Activated naive CD8-positive, alpha-beta T cell treated with anti-CD3 and anti-CD28 coated beads, Interleukin-2, amount 50 U/mL, for 16 hours (primary cell): ENCODE results near the gene GGTLC1.
A peak's percentile ranks its signal among the peaks of the same experiment; 100 is the strongest.
"Not testable (repeated sequence)": the region's sequence is repeated elsewhere in the genome, so short reads cannot be mapped to it uniquely, and the experiment has no call there.

Source experiments
- DNase-seq: peaks from one replicate; pipeline ENCODE4 v3.0.0-alpha.2; 2020; ENCODE audit warnings: low read depth, low spot score

Gene GGTLC1

GRCh38 chr20:23988561-23988960 is at the start of gene GGTLC1:
Gene GGTLC1 (minus strand): TSS chr20:23988779. CDS start chr20:23986611, 2,168 bp downstream.
- no peak for DNase-seq

GRCh38 chr20:24034820-24035219 is 46.2 kb upstream of the GGTLC1 start:
- no peak for DNase-seq

GRCh38 chr20:24033565-24033964 is 45.0 kb upstream of the GGTLC1 start:
- no peak for DNase-seq

GRCh38 chr20:24033151-24033550 is 44.6 kb upstream of the GGTLC1 start:
- no peak for DNase-seq

GRCh38 chr20:24032400-24032898 is 43.9 kb upstream of the GGTLC1 start:
- no peak for DNase-seq

GRCh38 chr20:24027229-24027628 is 38.6 kb upstream of the GGTLC1 start:
- DNase-seq = peak; percentile 22

GRCh38 chr20:24022621-24023180 is 34.1 kb upstream of the GGTLC1 start:
- no peak for DNase-seq

- DNase-seq = no peak
Measured at GRCh38 chr20:24018796-24019195, 30.2 kb upstream of the GGTLC1 start.

GRCh38 chr20:24017458-24017755 is 28.8 kb upstream of the GGTLC1 start:
- DNase-seq = no peak

GRCh38 chr20:24016607-24017457 is 28.3 kb upstream of the GGTLC1 start:
- no peak for DNase-seq

GRCh38 chr20:24013953-24014352 is 25.4 kb upstream of the GGTLC1 start:
- no peak for DNase-seq

- no peak for DNase-seq
Measured at GRCh38 chr20:24011282-24011681, 22.7 kb upstream of the GGTLC1 start.

- no peak for DNase-seq
Measured at GRCh38 chr20:24007758-24008157, 19.2 kb upstream of the GGTLC1 start.

GRCh38 chr20:24007073-24007595 is 18.6 kb upstream of the GGTLC1 start:
- no peak for DNase-seq

GRCh38 chr20:24006626-24007025 is 18.0 kb upstream of the GGTLC1 start:
- DNase-seq = no peak

GRCh38 chr20:24004471-24004870 is 15.9 kb upstream of the GGTLC1 start:
- DNase-seq = no peak

- DNase-seq = no peak
Measured at GRCh38 chr20:24002896-24003295, 14.3 kb upstream of the GGTLC1 start.

- DNase-seq = no peak
Measured at GRCh38 chr20:24001712-24002405, 13.3 kb upstream of the GGTLC1 start.

- no peak for DNase-seq
Measured at GRCh38 chr20:23998844-23999243, 10.3 kb upstream of the GGTLC1 start.

- no peak for DNase-seq
Measured at GRCh38 chr20:23998392-23998791, 9.8 kb upstream of the GGTLC1 start.

- peak; percentile 29 for DNase-seq
Measured at GRCh38 chr20:23995905-23996666, 7.5 kb upstream of the GGTLC1 start.

GRCh38 chr20:23995291-23995690 is 6.7 kb upstream of the GGTLC1 start:
- DNase-seq = not testable (repeated sequence)
